B cell (primary cell): Measurements from ENCODE around the gene CFL1. TPM values are rescaled to one million over a fixed set of nuclear protein-coding genes. Genes with fewer than 3 reads are reported as not detected.
A peak's percentile ranks its signal among the peaks of the same experiment; 100 is the strongest.

ENCODE experiments used
- ATAC-seq: fragments of 200-7000 bp; cut with Tn5 transposase; one replicate; pipeline ENCODE4 v1.10.0; 2021; ENCODE audit warnings: low read depth, mild to moderate bottlenecking, moderate number of reproducible peaks, moderate library complexity
- CTCF ChIA-PET: fragments of 350-600 bp; sonication (Branson Sonifier 250); formaldehyde crosslinking; loops from one replicate; lab custom pipeline; 2021; ENCODE audit warnings: antibody characterized with exemption, inconsistent platforms; lab: Charles Lee
- POLR2A ChIA-PET: fragments of 350-600 bp; sonication (Branson Sonifier 250); formaldehyde crosslinking; loops from one replicate; lab custom pipeline; 2021; ENCODE audit warnings: antibody characterized with exemption; lab: Charles Lee
- DNase-seq: peaks from one replicate; pipeline ENCODE4 v3.0.0; 2013
- H2AFZ ChIP-seq: 2 replicates; pipeline ENCODE4 v1.6.1; 2012; ENCODE audit warnings: mild to moderate bottlenecking, low read depth, low read length; ENCODE audit not compliant: insufficient read depth, poor library complexity, severe bottlenecking
- H3K27ac ChIP-seq, 2 donors: 1 replicate in 1 of 2; 2 replicates in 1 of 2; pipeline ENCODE4 v1.5.1; 2012 to 2013; ENCODE audit warnings: low read length in 2 of 2, mild to moderate bottlenecking in 2 of 2, moderate library complexity in 1 of 2
- H3K27me3 ChIP-seq, 4 experiments: fragments of 200-600 bp in 1 of 4; sonication (generic) in 1 of 4; replicated peaks in 1 of 4; 1 replicate in 2 of 4; 2 replicates in 2 of 4; pipeline versions ENCODE4 v1.6.1 to v1.7.0; 2013 to 2016; ENCODE audit warnings: low read length in 3 of 4, mild to moderate bottlenecking in 2 of 4, mixed read lengths in 1 of 4, moderate library complexity in 1 of 4; ENCODE audit not compliant: insufficient read depth in 4 of 4, control insufficient read depth in 3 of 4; ENCODE audit errors: control extremely low read depth in 1 of 4
- H3K36me3 ChIP-seq, 2 experiments: replicated peaks in 1 of 2; 1 replicate in 1 of 2; 2 replicates in 1 of 2; pipeline versions ENCODE4 v1.6.1 to v1.7.1; 2013; ENCODE audit warnings: low read length in 1 of 2; ENCODE audit not compliant: insufficient read depth in 2 of 2, control insufficient read depth in 1 of 2; ENCODE audit errors: control extremely low read depth in 1 of 2, extremely low read depth in 1 of 2
- H3K4me1 ChIP-seq, 2 donors: fragments of 200-600 bp in 1 of 2; sonication (generic) in 1 of 2; 1 replicate in 1 of 2; 2 replicates in 1 of 2; pipeline versions ENCODE4 v1.5.1 to v1.6.1; 2013 to 2017; ENCODE audit warnings: low read length in 2 of 2; ENCODE audit not compliant: control insufficient read depth in 2 of 2, insufficient read depth in 2 of 2
- H3K4me2 ChIP-seq: replicated peaks from 2 replicates; pipeline ENCODE3; 2012; ENCODE audit warnings: mild to moderate bottlenecking, low read depth, low read length; ENCODE audit not compliant: poor library complexity, severe bottlenecking
- H3K4me3 ChIP-seq, 5 experiments: fragments of 200-600 bp in 1 of 5; sonication (generic) in 1 of 5; 1 replicate in 3 of 5; 2 replicates in 2 of 5; pipeline versions ENCODE4 v1.5.1 to v1.7.0; 2011 to 2016; ENCODE audit warnings: low read length in 4 of 5, mild to moderate bottlenecking in 4 of 5, low read depth in 2 of 5, control low read depth in 1 of 5, moderate library complexity in 1 of 5; ENCODE audit not compliant: insufficient read depth in 1 of 5; ENCODE audit errors: control extremely low read depth in 1 of 5, extremely low read depth in 1 of 5
- H3K79me2 ChIP-seq: fragments of 200-600 bp; sonication (generic); one replicate; pipeline ENCODE4 v1.6.0; 2016; ENCODE audit warnings: low read length; ENCODE audit not compliant: control insufficient read depth, insufficient read depth
- H3K9ac ChIP-seq: fragments of 200-600 bp; sonication (generic); 2 replicates; pipeline ENCODE4 v1.6.1; 2017; ENCODE audit warnings: mild to moderate bottlenecking, low read length, moderate library complexity
- H3K9me3 ChIP-seq, 3 donors: one replicate each; pipeline versions ENCODE4 v1.6.1 to v1.7.1; 2013; ENCODE audit warnings: low read length in 2 of 3; ENCODE audit not compliant: control insufficient read depth in 2 of 3, insufficient read depth in 1 of 3; ENCODE audit errors: control extremely low read depth in 1 of 3
- H4K20me1 ChIP-seq: 2 replicates; pipeline ENCODE4 v1.6.0; 2012; ENCODE audit warnings: mild to moderate bottlenecking, low read length; ENCODE audit not compliant: insufficient read depth, control insufficient read depth, poor library complexity, severe bottlenecking
- H3K27ac Mint-ChIP-seq: one replicate; pipeline ENCODE4 v1.8.0; 2021; ENCODE audit warnings: mixed read lengths
- H3K27me3 Mint-ChIP-seq: one replicate; pipeline ENCODE4 v1.8.0; 2021; ENCODE audit warnings: mixed read lengths
- H3K4me1 Mint-ChIP-seq: one replicate; pipeline ENCODE4 v1.8.0; 2021; ENCODE audit warnings: mixed read lengths
- H3K4me3 Mint-ChIP-seq: one replicate; pipeline ENCODE4 v1.8.0; 2021; ENCODE audit warnings: mixed read lengths
- H3K9me3 Mint-ChIP-seq: one replicate; pipeline ENCODE4 v1.8.0; 2022; ENCODE audit warnings: mixed read lengths; ENCODE audit not compliant: insufficient read depth
- EZH2 ChIP-seq: IDR thresholded peaks from 2 replicates; pipeline ENCODE4 v1.6.1; 2012; ENCODE audit warnings: borderline replicate concordance, low read depth, mild to moderate bottlenecking, moderate library complexity, low read length; ENCODE audit not compliant: insufficient read depth, poor library complexity, severe bottlenecking
- WGBS: methylation state at CpG from one replicate; pipeline ENCODE4 v1.1.5; 2013; ENCODE audit warnings: missing lambda C conversion rate; ENCODE audit not compliant: insufficient coverage; 5-methylcytosine and 5-hydroxymethylcytosine counted together
- intact Hi-C: fragments of 100-400 bp; cut with micrococcal nuclease; formaldehyde crosslinking; loops from one replicate; pipeline ENCODE4 v1.10.0; 2022
- polyA plus RNA-seq: library from polyadenylated mRNA; depleted of rRNA; stranded (reverse); fragments of >200 nt; gene quantifications from 2 replicates; pipeline ENCODE4 v1.2.3, GENCODE V29; 2012
- total RNA-seq, 2 donors: library from RNA; stranded (reverse); fragments of 120-200 nt in 1 of 2; gene quantifications; 1 replicate in 1 of 2; 2 replicates in 1 of 2; pipeline versions ENCODE4 v1.2.3 to v1.2.4, GENCODE V29; 2013 to 2022
- TF ChIP-seq, protein P1 (sequence below): fragments of 200-600 bp; IDR thresholded peaks from one replicate; pipeline ENCODE4 v1.8.0; 2022; ENCODE audit warnings: antibody characterized with exemption, mild to moderate bottlenecking

CFL1 gene
- total and polyA plus RNA-seq, 2 donors (not counting 1 experiment from before 2014, with no cell fraction given), result 455 to 990 TPM

- no peak overlapping the region for H3K27ac Mint-ChIP-seq
- no peak overlapping the region for H2AFZ ChIP-seq
- H3K4me2 ChIP-seq, result peak overlapping the region; percentile 94
- no peak overlapping the region for H3K9ac ChIP-seq
- H3K79me2 ChIP-seq, result peaks cover 38% of the 10 kb centered on the region
- no peaks in the 10 kb centered on the region for H3K27me3 Mint-ChIP-seq
- H3K36me3 ChIP-seq, result peaks cover 0 to 50% of the 10 kb centered on the region in 2 experiments
- no peak for ATAC-seq
- WGBS, result 98% methylated on average over 13 of the region's 13 CpGs
- DNase-seq, result no peak
- no peak overlapping the region for H3K27ac ChIP-seq
- peaks cover 16 to 35% of the 10 kb centered on the region in 2 donors for H3K4me1 ChIP-seq
- intact Hi-C loops, result no loop called here
- ChIA-PET CTCF (interaction anchor here (2.1 to 8.6 kb wide), 4 partner anchors 10 to 141 kb away, joined by 11 to 244 read pairs (median 43); partner anchors contain the start of genes BANF1, CCDC85B, EFEMP2 and EIF1AD), POLR2A (interaction anchor here (0.6 to 3.8 kb wide), 5 partner anchors 9 to 393 kb away, joined by 4 to 24 read pairs (median 7); partner anchors contain the start of gene BANF1)
- H3K4me3 ChIP-seq, result peak overlapping the region in 3 of 5 experiments; percentile 83 to 98 (median 96)
- no peak for TF ChIP-seq EZH2
- TF ChIP-seq, protein P1, sequence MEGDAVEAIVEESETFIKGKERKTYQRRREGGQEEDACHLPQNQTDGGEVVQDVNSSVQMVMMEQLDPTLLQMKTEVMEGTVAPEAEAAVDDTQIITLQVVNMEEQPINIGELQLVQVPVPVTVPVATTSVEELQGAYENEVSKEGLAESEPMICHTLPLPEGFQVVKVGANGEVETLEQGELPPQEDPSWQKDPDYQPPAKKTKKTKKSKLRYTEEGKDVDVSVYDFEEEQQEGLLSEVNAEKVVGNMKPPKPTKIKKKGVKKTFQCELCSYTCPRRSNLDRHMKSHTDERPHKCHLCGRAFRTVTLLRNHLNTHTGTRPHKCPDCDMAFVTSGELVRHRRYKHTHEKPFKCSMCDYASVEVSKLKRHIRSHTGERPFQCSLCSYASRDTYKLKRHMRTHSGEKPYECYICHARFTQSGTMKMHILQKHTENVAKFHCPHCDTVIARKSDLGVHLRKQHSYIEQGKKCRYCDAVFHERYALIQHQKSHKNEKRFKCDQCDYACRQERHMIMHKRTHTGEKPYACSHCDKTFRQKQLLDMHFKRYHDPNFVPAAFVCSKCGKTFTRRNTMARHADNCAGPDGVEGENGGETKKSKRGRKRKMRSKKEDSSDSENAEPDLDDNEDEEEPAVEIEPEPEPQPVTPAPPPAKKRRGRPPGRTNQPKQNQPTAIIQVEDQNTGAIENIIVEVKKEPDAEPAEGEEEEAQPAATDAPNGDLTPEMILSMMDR, result no peak
- no peaks in the 10 kb centered on the region for H3K27me3 ChIP-seq
- no peaks in the 10 kb centered on the region for H3K9me3 ChIP-seq
- peaks cover 28% of the 10 kb centered on the region for H3K4me1 Mint-ChIP-seq
- peaks cover 45% of the 10 kb centered on the region for H4K20me1 ChIP-seq
- peak overlapping the region; percentile 92 for H3K4me3 Mint-ChIP-seq
- H3K9me3 Mint-ChIP-seq, result no peaks in the 10 kb centered on the region
These were observed 3.7 kb upstream of the CFL1 start for GRCh38 chr11:65861533-65862183.

GRCh38 chr11:65861165-65861505 is 3.2 kb upstream of the CFL1 start:
- intact Hi-C loops, result no loop called here
- H4K20me1 ChIP-seq, result peaks cover 50% of the 10 kb centered on the region
- WGBS, result 20% methylated on average over 10 of the region's 14 CpGs
- peak overlapping the region; percentile 94 for H3K4me2 ChIP-seq
- H3K79me2 ChIP-seq, result peaks cover 44% of the 10 kb centered on the region
- peak overlapping the region; percentile 92 for H3K4me3 Mint-ChIP-seq
- H3K9me3 Mint-ChIP-seq, result no peaks in the 10 kb centered on the region
- H3K36me3 ChIP-seq, result peaks cover 0 to 53% of the 10 kb centered on the region in 2 experiments
- H3K27ac ChIP-seq, result peak overlapping the region in 1 of 2 donors; percentile 77
- DNase-seq, result no peak
- peak overlapping the region; percentile 98 for H3K27ac Mint-ChIP-seq
- no peaks in the 10 kb centered on the region for H3K9me3 ChIP-seq
- H3K9ac ChIP-seq, result peak overlapping the region; percentile 79
- H2AFZ ChIP-seq, result peak overlapping the region; percentile 85
- no peak for ATAC-seq
- CTCF ChIA-PET, result interaction anchor here (2.1 to 8.6 kb wide), 5 partner anchors 10 to 149 kb away, joined by 9 to 244 read pairs (median 15); partner anchors contain the start of genes BANF1, CCDC85B, EFEMP2 and EIF1AD
- H3K4me3 ChIP-seq, result peak overlapping the region; percentile 81 to 98 (median 95)
- H3K4me1 Mint-ChIP-seq, result peaks cover 33% of the 10 kb centered on the region
- no peaks in the 10 kb centered on the region for H3K27me3 Mint-ChIP-seq
- POLR2A ChIA-PET, result interaction anchor here (0.9 to 4.8 kb wide), 5 partner anchors 9 to 141 kb away, joined by 4 to 65 read pairs (median 20); partner anchors contain the start of genes BANF1, CCDC85B and FIBP
- no peak for TF ChIP-seq EZH2
- TF ChIP-seq, protein P1, result no peak
- no peaks in the 10 kb centered on the region for H3K27me3 ChIP-seq
- H3K4me1 ChIP-seq, result peaks cover 21 to 40% of the 10 kb centered on the region in 2 donors
